Stimulated activated CD4-positive, alpha-beta T cell treated with anti-CD3 and anti-CD28 coated beads, Interleukin-12 subunit alpha, Interleukin-12 subunit beta, amount 100 ng/mL, for 48 hours (primary cell): ENCODE measurements around the gene LAMTOR4.
"Not testable (repeated sequence)": the region's sequence is repeated elsewhere in the genome, so short reads cannot be mapped to it uniquely, and the experiment has no call there.

Experiments
- DNase-seq, 3 donors: peaks; one replicate each; pipeline ENCODE4 v3.0.0-alpha.2; 2020; ENCODE audit warnings: low read depth in 2 of 3, low spot score in 1 of 3

LAMTOR4 gene

DNA sequence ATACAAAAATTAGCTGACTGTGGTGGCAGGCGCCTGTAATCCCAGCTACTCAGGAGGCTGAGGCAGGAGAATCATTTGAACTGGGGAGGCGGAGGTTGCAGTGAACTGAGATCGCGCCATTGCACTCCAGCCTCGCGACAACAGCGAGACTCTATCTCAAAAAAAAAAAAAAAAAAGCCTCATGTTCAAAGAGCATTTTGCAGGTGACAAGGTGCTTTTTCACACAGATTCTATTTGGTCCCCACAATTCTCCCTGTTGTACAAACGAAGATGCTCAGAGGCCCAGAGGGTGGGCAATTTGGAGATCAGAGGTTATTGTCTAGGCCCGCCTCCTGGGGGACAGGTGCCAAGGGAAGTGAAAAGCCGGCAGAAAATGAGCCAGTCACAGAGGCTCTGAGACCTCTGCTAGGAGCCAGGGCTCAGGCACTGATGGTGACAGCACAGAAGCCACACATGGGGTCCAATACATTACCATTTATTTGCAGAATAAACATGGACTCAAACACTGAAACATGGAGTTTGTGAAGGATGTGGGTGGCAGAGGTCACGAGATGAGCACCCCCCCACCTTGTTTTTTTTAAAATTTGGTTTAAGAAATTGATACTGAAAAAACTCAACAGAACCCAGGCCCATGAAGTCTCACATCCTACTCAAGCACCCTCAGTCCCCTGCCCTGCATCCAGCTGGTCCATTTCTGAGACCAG lies 20.6 kb downstream of the LAMTOR4 start:
- DNase-seq, result no peak

DNA sequence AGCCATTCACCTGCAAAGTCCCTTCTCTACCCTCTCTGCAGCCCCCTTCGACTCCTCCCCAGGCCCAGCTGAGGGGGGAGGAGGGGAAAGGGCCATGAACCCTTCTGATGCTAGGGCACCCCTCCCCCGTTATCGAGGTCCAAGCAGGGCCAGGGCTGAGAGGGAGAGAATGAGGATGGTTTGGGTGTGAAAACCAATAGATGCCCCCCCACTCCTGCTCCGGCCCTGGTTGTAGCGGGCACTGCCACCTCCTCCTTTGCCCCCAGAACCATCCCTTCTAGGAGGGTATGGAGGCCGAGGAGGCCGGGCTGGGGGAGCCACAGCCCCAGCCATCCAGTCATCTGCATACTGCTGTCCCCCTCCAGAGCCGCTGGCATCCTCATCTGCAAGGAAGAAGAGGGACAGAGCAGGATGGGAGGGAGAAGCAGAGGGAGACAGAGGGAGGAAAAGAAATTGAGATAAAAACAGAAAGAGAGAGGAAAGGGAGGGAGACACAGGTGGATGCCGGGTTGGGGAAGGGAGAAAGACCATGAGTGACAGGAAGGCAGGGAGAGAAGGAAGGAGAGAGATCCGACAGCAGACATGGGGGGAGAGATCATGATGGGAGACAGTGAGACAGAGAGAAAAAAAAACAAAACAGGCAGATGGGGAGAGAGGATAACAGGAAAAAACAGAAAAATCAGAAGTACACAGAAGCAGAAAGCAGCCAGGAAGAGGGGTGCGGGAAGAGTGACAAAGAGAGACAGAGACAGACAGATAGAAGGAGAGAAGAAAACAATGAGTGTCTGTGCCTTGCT lies 21.6 kb downstream of the LAMTOR4 start:
- no peak for DNase-seq

DNA sequence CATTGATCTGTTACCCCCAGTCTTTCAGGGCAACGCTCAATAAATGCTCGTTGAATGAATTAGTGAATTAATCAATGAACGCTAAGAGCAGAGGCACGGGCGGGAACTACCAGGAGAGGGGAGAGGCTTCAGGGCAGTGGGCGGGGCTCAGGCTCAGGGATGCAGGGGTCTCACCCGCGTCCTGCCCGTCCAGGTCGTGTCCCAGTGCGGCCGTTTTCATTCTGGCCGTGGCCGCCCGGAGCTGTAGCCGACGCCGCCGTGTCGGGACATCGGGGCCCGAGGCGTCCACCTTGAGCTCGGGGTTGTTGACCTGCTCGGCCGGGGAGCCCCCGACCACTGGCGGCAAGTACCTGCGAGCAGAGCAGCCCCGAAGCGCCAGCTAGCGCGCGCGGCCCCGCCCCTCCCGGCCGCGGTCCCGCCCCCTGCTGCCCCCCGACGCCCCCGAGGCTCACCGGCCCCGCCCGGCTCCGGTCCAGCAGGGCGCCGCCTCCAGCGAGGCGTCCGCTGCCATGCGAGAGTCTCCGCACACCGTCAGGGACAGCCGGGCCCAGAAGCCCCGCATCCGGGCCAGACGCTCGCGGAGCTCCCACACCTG lies 22.5 kb downstream of the LAMTOR4 start:
- DNase-seq, result no peak

DNA sequence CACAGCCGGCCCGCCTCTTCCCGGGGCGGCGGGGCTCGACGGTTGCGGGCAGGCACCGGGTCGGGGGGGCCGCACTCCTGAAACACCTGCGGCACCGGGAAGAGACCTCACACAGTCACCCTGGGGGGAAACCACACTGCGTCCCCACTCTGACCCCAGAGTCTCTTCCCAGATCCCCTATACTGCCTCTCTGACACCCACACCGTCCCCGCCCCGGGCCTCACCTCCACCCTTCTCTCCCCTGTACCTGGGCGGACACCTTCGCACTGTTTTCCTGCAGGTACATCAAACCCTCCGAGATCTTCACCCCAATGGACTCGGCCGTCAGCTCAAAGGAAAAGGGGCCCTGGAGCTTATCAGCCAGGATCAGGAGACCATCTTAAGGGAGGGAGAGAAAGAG lies 23.1 kb downstream of the LAMTOR4 start:
- no peak for DNase-seq

DNA sequence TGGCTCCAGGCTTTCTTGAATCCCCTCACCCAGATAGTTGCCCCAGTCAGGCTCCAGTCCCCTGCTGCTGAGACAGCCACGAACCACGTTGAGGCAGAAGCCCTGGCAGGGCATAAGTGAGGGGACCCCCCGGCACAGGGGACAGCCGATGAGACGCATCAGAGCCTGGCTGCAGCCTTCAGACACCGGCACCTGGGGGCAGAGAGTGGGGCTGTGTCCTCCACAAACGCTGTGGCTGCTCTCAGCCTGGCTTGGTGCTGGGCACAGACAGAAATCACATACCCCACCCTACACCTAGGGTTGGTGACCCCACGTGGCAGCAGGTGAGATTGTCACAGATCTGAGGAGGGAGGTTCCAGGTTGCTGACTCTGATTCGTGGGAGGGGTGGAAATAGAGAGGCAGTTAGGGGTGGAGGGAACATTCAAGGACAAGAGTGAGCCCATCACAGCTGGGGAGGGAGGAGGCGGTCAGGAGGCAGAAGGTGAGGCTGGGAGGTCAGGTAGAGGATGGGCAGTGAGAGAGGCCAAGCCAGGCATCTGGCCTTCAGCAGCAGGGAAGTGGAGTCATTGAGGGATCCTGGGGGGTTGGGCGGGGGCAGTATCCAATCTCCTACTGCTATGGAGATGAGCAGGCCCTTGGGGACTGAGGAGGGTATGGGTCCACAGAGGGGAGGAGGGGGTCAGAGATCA lies 25.2 kb downstream of the LAMTOR4 start:
- DNase-seq, result no peak

DNA sequence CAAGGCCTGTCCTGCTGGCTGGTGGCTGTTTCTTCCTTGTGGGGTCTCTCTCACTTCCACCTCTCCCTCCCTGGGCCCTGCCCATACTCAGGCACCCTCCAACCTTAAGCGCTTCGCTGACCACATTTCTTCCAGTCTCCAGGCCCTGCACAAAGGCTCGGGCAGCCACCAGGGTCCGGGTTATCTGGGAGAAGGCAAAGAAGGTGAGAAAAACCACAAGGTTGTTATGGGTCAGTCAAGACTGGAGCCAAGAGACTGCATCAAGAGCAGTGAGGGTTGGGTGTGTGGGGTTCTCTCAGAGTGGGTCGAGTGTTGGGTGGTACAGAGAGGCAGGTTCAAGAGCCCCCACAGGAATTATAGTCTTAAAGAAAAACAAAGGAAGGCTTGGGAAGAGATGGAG lies 25.9 kb downstream of the LAMTOR4 start:
- DNase-seq, result no peak

DNA sequence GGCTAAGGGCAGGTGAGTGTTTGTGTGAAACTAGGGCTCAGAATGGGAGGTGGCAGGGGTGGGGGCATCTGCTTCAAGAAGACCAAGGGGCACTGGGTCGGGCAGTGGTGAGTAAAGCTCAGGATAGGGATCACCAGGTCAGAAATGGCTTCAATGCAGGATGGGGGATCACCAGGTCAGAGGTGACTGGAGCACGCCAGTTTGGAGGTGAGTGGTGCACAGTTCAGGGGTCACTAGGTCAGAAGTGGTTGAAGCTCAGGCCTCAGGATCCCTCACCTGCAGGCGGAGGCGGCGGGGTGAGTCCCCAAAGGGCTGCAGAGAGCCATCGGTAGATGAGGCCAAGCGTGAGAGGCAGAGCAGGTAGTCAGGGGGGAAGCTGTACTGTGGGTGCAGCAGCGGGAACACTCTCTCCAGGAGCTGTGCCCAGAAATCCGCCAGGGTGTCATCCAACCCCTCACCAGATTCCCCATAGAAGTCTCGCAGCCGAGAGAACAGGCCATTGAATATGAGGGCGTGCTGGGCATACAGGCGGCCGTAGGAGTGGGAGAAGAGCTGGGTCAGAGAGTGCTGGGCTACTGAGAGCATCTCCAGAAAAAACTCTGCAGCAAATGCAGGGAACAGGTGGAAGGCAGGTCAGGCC lies 26.7 kb downstream of the LAMTOR4 start:
- DNase-seq, result no peak

DNA sequence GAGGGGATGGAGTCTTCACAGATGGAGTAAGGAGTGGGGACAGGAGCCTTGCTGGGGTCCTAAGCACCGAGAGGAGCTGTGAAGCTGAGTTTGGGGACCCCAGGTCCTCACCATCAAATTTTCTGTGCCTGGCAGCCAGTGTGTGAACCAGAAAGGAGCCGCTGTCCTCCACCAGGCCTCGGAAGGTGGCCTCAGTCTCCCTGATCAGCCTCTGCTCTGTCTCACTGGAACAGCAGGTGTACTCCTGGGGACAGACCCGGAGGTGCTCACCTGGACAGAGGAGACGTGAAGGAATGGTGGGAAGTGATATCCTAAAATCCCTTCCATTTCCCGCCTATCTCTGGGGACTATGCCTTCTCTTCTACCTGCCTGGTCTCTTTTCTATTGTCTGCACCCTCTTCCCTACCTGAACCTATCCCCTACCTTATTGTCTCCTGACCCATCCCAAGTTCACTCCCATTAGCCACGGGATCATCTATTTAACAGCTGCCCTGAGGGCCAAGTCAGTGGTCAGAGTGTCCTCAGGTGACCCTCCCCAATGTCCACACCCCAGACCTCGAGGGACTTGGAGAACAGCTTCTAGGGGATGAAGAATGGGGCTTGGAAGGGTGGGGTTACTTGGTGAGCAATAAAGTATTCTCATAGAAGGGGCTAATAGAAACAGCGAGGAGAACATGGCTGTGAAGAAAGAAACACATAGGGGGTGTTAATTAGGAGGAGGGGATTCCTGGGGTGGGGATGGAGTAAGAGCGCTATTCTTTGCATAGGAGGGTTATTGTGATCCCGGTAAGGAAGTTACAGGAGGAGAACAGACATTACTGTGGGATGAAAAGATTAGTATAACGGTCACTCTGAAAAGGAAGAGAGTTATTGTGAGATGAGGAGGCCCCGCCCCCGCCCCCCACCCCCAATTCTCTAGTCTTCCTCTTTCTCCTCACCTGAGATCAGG lies 27.7 kb downstream of the LAMTOR4 start:
- no peak for DNase-seq

DNA sequence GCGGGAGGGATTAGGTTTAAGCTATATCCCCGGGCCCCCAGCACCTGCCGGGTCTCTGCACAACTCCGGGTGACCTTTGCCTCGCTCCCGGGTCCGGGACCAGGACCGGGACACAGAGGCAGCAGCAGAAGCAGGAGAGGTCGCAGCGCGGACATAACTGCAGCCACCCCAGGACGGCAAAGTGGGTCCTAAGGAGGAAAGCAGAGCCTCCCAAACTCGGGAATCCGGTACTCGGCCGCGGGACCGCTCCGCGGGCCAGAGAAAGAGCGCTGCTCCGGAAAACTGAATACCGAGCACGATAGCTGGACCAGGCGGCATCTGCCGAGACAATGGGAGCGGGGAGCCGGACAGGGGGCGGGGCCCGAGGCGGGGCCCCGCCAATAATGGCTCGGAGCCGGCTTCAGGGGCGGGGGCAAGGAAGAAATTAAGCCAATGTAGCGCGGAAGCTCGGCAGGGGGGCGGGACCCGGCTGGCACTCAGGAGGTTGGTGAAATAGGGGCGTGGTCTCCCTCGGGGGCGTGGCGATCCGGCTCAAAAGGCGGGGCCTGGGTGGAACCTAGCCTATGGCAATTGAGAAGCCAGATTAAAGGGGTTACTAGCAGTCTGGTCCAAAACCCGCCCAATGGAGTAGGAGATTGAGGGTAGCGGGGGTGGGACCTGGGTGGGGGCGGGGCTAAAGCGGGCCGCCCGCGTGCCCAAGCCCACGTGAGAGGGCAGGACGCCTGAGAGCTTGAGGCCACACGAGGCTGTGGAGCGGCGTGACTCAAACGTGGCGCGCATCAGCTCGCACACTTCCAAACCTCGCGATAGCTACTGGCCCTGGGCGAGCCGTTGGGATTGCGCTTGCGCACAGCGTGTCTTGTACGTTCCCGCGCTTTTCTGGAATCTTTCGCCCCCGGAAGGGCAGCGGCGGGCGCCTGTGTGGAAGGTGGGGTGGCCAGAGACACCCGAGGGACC lies 28.6 kb downstream of the LAMTOR4 start, which contains the start of the genes GPC2 and STAG3:
Gene GPC2 (minus strand): TSS at position 337 of the 957 bp plus-strand sequence. CDS start 182 bp downstream, at position 155.
Gene STAG3 (plus strand): TSS at position 874 of the 957 bp plus-strand sequence. CDS start 2,639 bp downstream, outside the sequence.
- DNase-seq, result peak; percentile 96 to 100 (median 99)

DNA sequence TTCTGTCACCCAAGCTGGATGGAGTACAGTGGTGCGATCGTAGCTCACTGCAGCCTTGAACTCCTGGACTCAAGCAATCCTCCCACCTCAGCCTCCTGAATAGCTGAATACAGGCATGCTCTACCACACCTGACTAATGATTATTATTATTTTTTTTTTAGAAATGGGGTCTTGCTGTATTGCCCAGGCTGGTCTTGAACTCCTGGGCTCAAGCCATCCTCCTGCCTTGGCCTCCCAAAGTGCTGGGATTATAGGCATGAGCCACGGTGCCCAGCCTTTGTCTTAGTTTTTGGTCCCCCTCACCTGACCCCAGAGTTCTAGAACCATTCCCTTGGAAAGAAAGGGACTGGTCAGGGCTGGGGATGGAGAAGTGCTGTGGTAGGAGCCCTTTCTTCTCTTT lies 31.4 kb downstream of the LAMTOR4 start:
- DNase-seq, result not testable (repeated sequence)

DNA sequence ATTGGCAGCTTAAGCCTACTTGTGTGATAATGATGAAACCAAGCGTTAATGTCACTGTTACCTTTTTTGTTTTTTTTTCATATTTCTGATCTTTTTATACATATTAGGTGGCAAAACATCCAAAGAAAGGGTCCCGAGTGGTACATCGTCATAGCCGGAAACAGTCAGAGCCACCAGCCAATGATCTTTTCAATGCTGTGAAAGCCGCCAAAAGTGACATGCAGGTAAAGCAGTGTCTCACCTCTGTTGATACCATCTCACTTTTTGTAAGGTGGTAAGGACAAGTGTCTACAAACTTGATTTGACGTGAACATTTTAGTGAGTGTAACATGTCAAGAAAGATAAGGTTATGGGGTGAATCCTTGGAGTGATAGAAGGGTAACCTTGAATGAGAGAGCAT lies 33.9 kb downstream of the LAMTOR4 start:
- not testable (repeated sequence) for DNase-seq

DNA sequence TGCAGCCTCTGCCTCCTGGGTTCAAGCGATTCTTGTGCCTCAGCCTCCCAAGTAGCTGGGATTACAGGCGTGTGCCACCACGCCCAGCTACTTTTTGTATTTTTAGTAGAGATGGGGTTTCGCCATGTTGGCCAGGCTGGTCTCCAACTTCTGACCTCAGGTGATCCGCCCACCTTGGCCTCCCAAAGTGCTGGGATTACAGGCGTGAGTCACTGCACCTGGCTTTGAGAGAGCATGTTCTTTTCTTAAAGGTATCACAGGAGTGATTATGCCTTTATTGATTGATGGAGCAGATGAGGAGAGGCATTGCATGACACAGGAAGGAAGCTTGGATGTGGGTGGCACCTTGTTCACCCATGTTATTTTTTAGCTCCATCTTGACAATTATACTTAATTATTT lies 34.4 kb downstream of the LAMTOR4 start:
- DNase-seq, result not testable (repeated sequence)

DNA sequence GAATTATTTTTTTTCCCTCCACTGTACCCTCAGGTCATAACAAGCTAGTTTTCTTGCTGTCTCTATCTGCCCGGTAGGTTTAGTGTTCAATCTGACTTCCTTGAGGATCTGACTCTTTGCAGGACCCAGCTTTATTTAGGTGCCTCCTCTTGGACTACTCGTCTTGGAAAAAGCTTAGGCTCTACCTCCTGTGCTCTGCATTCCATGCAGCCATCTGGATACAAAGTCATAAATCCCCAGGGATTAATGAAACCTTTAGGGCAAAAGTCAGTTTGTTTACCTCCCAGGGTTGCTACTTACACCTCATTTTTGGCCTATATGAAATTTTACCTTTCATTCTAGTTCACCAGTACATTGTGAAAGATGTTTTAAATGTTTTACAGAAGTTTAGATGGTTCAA lies 37.0 kb downstream of the LAMTOR4 start:
- no peak for DNase-seq

DNA sequence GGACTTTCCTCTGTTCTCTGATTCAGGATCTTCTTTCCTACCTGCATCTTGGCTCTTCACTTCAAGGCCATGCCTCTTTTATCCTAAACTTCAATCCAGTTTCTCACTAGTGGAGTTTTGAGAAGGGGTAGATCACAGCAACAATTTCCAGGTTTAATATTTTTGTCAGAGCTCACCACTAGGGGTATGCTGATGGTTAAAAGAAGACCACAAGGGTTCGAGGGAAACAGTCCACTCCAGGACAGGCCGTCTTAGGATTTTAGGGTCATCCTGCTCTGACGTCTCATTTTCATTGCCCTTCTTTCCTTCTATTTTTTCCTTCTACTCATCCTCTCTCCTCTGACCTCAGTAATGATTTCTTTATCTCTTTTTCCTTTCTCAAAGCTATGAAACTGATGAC lies 40.3 kb downstream of the LAMTOR4 start:
- no peak for DNase-seq

DNA sequence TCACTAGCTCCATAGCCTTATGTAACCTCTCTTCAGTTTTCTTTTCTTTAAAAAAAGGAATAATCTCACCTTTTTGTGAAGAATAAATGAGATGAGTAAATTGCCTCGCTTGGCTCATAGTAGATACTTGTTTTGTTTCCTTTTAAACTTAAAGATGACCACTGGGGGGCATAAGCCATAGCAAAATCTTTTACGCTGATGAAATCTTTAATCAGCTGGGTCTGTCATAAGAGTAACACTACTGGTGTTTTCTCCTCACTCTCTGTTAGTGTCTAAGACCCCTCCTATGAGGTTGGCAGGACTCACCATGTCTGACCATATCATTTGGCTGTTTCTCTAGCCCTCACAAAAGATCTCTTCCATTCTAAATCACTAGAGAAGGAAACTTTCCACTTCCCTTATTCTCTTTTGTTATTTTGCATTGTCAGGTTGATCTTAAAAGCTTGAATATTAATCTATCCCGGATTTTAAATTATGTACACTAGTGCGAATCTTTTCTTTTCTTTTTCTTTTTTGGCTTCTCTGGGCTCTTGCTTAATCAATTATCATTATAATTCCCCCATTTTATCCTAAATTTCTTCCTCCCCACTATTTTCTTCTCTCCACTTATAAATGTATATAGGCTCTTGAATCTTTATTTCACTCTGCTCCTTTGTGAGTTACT lies 41.5 kb downstream of the LAMTOR4 start:
- no peak for DNase-seq

DNA sequence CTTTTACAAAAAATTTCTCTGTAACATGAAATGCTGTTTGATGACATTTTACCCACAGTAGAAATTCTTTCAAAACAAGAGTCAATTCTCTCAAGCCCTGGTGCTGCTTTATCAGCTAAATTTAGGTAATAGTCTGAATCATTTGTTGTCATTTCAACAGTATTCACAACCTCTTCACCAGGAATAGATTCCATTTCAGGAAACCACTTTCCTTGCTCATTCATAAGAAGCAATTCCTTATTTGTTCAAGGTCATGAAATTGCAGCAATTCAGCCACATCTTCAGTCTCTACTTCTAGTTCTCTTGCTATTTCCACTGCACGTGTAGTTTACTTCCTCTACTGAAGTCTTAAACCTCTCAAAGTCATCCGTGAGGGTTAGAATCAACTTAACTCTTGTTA lies 43.1 kb downstream of the LAMTOR4 start:
- DNase-seq, result no peak

DNA sequence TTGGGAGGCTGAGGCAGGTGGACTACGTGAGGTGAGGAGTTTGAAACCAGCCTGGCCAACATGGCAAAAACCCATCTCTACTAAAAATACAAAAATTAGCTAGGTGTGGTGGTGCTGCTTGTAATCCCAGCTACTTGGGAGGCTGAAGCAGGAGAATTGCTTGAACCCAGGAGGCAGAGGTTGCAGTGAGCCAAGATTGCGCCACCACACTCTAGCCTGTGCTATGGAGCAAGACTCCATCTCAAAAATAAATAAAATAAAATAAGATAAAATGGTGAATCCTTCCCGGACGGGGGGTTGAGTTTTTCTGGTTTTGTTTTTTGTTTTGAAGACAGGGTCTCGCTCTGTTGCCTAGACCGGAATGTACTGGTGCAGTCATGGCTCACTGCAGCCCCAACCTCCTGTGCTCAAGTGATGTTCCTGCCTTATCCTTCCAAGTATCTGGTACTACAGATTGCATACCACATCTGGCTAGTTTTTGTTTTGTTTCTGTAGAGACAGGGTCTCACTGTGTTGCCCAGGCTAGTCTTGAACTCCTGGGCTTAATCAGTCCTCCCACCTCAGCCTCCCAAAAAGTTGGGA lies 43.7 kb downstream of the LAMTOR4 start:
- not testable (repeated sequence) for DNase-seq

DNA sequence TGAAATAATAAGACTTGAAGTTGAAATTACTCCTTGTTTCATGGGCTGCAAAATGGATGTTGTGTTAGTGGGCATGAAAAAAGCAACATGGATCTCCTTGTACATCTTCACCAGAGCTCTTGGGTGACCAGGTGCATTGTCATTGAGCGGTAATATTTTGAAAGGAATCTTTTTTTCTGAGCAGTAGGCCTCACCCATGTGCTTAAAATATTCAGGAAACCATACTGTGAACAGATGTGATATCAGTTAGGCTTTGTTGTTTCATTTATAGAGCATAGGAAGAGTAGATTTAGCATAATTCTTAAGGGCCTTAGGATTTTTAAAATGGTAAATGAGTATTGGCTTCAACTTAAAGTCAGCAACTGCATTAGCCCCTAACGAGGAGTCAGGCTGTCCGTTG lies 44.3 kb downstream of the LAMTOR4 start:
- DNase-seq, result no peak
